Thoracic aorta (tissue), 2 donors: ENCODE results near the gene NUDCD3. TPM values are rescaled to one million over a fixed set of nuclear protein-coding genes. Genes with fewer than 3 reads are reported as not detected.

Experiments used
- ATAC-seq: fragments of 150-250 bp; one replicate; pipeline ENCODE4 v1.8.0; 2017; ENCODE audit warnings: low read depth; ENCODE audit not compliant: insufficient number of reproducible peaks, low FRiP score
- DNase-seq: peaks from one replicate; pipeline ENCODE4 v3.0.0-alpha.2; 2020; ENCODE audit warnings: low spot score
- H3K27ac ChIP-seq, 2 donors: fragments of 200-600 bp; sonication (generic); 1 replicate in 1 of 2; 2 replicates in 1 of 2; pipeline ENCODE4 v1.5.1; 2016; ENCODE audit warnings: mild to moderate bottlenecking in 2 of 2, moderate library complexity in 2 of 2
- H3K27me3 ChIP-seq: fragments of 200-600 bp; sonication (generic); replicated peaks from 2 replicates; pipeline ENCODE4 v1.6.0; 2016; ENCODE audit warnings: mild to moderate bottlenecking; ENCODE audit not compliant: insufficient read depth
- H3K36me3 ChIP-seq: fragments of 200-600 bp; sonication (generic); one replicate; pipeline ENCODE4 v1.5.1; 2016
- H3K4me1 ChIP-seq, 2 donors: fragments of 200-600 bp; sonication (generic); 1 replicate in 1 of 2; 2 replicates in 1 of 2; pipeline versions ENCODE4 v1.5.1 to v1.6.0; 2016; ENCODE audit warnings: low read depth in 2 of 2, mild to moderate bottlenecking in 1 of 2; ENCODE audit not compliant: control insufficient read depth in 1 of 2
- H3K4me3 ChIP-seq: fragments of 200-600 bp; sonication (generic); 2 replicates; pipeline ENCODE4 v1.5.1; 2016; ENCODE audit warnings: mild to moderate bottlenecking
- H3K9me3 ChIP-seq: fragments of 200-600 bp; sonication (generic); 2 replicates; pipeline ENCODE4 v1.5.1; 2016
- CTCF ChIP-seq: fragments of 200-600 bp; sonication (generic); IDR thresholded peaks from one replicate; pipeline ENCODE4 v1.5.1; 2019; ENCODE audit warnings: antibody characterized with exemption
- total RNA-seq, 2 donors: library from RNA; depleted of rRNA; stranded (reverse); fragments of >200 nt; gene quantifications; one replicate each; pipeline versions ENCODE4 v1.1.0 to v1.2.3, GENCODE V29; 2016

The NUDCD3 gene
- total RNA-seq, 2 donors from 2014 or later = 57.0 to 64.5 TPM

- Histone ChIP-seq H3K36me3 (no peaks in the 10 kb centered on the region), H3K27me3 (no peaks in the 10 kb centered on the region), H3K4me1 (no peaks in the 10 kb centered on the region), H3K4me3 (no peak overlapping the region), H3K27ac (no peak overlapping the region), H3K9me3 (no peaks in the 10 kb centered on the region)
- ATAC-seq (no peak), DNase-seq (no peak)
- TF ChIP-seq CTCF = peak; percentile 43
Observed at GRCh38 chr7:44348300-44348699, 142.2 kb downstream of the NUDCD3 start.

GRCh38 chr7:44347546-44348114 lies 142.8 kb downstream of the NUDCD3 start:
- H3K27me3 ChIP-seq = no peaks in the 10 kb centered on the region
- no peak for TF ChIP-seq CTCF
- no peak overlapping the region for H3K27ac ChIP-seq
- H3K4me1 ChIP-seq = no peaks in the 10 kb centered on the region
- no peaks in the 10 kb centered on the region for H3K9me3 ChIP-seq
- H3K4me3 ChIP-seq = no peak overlapping the region
- H3K36me3 ChIP-seq = no peaks in the 10 kb centered on the region
- DNase-seq (no peak), ATAC-seq (no peak)

GRCh38 chr7:44346063-44346462 lies 144.4 kb downstream of the NUDCD3 start:
- Histone ChIP-seq H3K4me3 (no peak overlapping the region), H3K9me3 (no peaks in the 10 kb centered on the region), H3K27ac (no peak overlapping the region), H3K27me3 (no peaks in the 10 kb centered on the region), H3K36me3 (no peaks in the 10 kb centered on the region), H3K4me1 (no peaks in the 10 kb centered on the region)
- DNase-seq (no peak), ATAC-seq (no peak)
- no peak for TF ChIP-seq CTCF

GRCh38 chr7:44341401-44341800 lies 149.1 kb downstream of the NUDCD3 start:
- Histone ChIP-seq H3K36me3 (no peaks in the 10 kb centered on the region), H3K27ac (no peak overlapping the region), H3K27me3 (no peaks in the 10 kb centered on the region), H3K9me3 (no peaks in the 10 kb centered on the region), H3K4me3 (no peak overlapping the region), H3K4me1 (no peaks in the 10 kb centered on the region)
- no peak for ATAC-seq
- TF ChIP-seq CTCF = no peak
- DNase-seq = no peak

- Histone ChIP-seq H3K4me3 (no peak overlapping the region), H3K36me3 (no peaks in the 10 kb centered on the region)
- no peak for TF ChIP-seq CTCF
Observed at GRCh38 chr7:44338600-44338999, 151.9 kb downstream of the NUDCD3 start.

More at GRCh38 chr7:44338600-44338999, 151.9 kb downstream of the NUDCD3 start:
- ATAC-seq = no peak
- peaks cover 0 to 6% of the 10 kb centered on the region in 2 donors for H3K4me1 ChIP-seq
- DNase-seq = no peak
- no peak overlapping the region for H3K27ac ChIP-seq
- no peaks in the 10 kb centered on the region for H3K27me3 ChIP-seq
- H3K9me3 ChIP-seq = no peaks in the 10 kb centered on the region
